HG02840 (cell line): ENCODE data around the gene LRRC4C.
"Not testable (repeated sequence)": the region's sequence is repeated elsewhere in the genome, so short reads cannot be mapped to it uniquely, and the experiment has no call there.

ENCODE experiments used
- ATAC-seq: cut with Tn5 transposase; IDR thresholded peaks from one replicate; pipeline ENCODE4 v1.9.1; 2021; ENCODE audit warnings: mild to moderate bottlenecking, moderate library complexity, moderate number of reproducible peaks; ENCODE audit not compliant: unreplicated experiment, low FRiP score

The LRRC4C gene

GRCh38 chr11:40223596-40224330, 1235.7 kb downstream of the LRRC4C start:
- no peak for ATAC-seq

- ATAC-seq, result no peak
Measured at GRCh38 chr11:40219401-40219800, 1240.1 kb downstream of the LRRC4C start.

- no peak for ATAC-seq
Measured at GRCh38 chr11:40215556-40215955, 1243.9 kb downstream of the LRRC4C start.

- ATAC-seq, result no peak
Measured at GRCh38 chr11:40207416-40207815, 1252.0 kb downstream of the LRRC4C start.

- no peak for ATAC-seq
Measured at GRCh38 chr11:40204228-40204627, 1255.2 kb downstream of the LRRC4C start.

- no peak for ATAC-seq
Measured at GRCh38 chr11:40203606-40204005, 1255.8 kb downstream of the LRRC4C start.

GRCh38 chr11:40202589-40203270, 1256.7 kb downstream of the LRRC4C start:
- no peak for ATAC-seq

- ATAC-seq, result not testable (repeated sequence)
Measured at GRCh38 chr11:40192590-40192989, 1266.9 kb downstream of the LRRC4C start.

GRCh38 chr11:40190294-40190693, 1269.2 kb downstream of the LRRC4C start:
- no peak for ATAC-seq

GRCh38 chr11:40188848-40189247, 1270.6 kb downstream of the LRRC4C start:
- no peak for ATAC-seq

- no peak for ATAC-seq
Measured at GRCh38 chr11:40187295-40187694, 1272.2 kb downstream of the LRRC4C start.

GRCh38 chr11:40186437-40187263, 1272.8 kb downstream of the LRRC4C start:
- ATAC-seq, result no peak

- no peak for ATAC-seq
Measured at GRCh38 chr11:40185793-40186192, 1273.7 kb downstream of the LRRC4C start.

GRCh38 chr11:40183073-40184064, 1276.1 kb downstream of the LRRC4C start:
- peak; percentile 87 for ATAC-seq

- ATAC-seq, result no peak
Measured at GRCh38 chr11:40179541-40179940, 1279.9 kb downstream of the LRRC4C start.

GRCh38 chr11:40178470-40178869, 1281.0 kb downstream of the LRRC4C start:
- ATAC-seq, result no peak

GRCh38 chr11:40175980-40176379, 1283.5 kb downstream of the LRRC4C start:
- ATAC-seq, result no peak

GRCh38 chr11:40170078-40170477, 1289.4 kb downstream of the LRRC4C start:
- no peak for ATAC-seq

- peak; percentile 85 for ATAC-seq
Measured at GRCh38 chr11:40168414-40168813, 1291.0 kb downstream of the LRRC4C start.

- not testable (repeated sequence) for ATAC-seq
Measured at GRCh38 chr11:40167805-40168204, 1291.6 kb downstream of the LRRC4C start.
